Activated CD8-positive, alpha-beta T cell treated with anti-CD3 and anti-CD28 coated beads for 36 hours (primary cell): Measurements from ENCODE around the gene CFAP20DC. TPM values are rescaled to one million over a fixed set of nuclear protein-coding genes. Genes with fewer than 3 reads are reported as not detected.

Experiments
- ATAC-seq: fragments of 200-7000 bp; cut with Tn5 transposase; one replicate; pipeline ENCODE4 v1.10.0; 2021; ENCODE audit warnings: mild to moderate bottlenecking, moderate library complexity
- CTCF ChIA-PET: fragments of 350-600 bp; sonication (Branson Sonifier 250); formaldehyde crosslinking; loops from one replicate; lab custom pipeline; 2021; ENCODE audit warnings: antibody characterized with exemption; lab: Charles Lee
- POLR2A ChIA-PET: fragments of 350-600 bp; sonication (Branson Sonifier 250); formaldehyde crosslinking; loops from one replicate; lab custom pipeline; 2021; ENCODE audit warnings: antibody characterized with exemption; lab: Charles Lee
- DNase-seq: peaks from one replicate; pipeline ENCODE4 v3.0.0-alpha.2; 2020
- H3K27ac Mint-ChIP-seq: one replicate; pipeline ENCODE4 v1.8.0; 2021; ENCODE audit warnings: mild to moderate bottlenecking, mixed read lengths
- H3K27me3 Mint-ChIP-seq: one replicate; pipeline ENCODE4 v1.8.0; 2021; ENCODE audit warnings: mixed read lengths
- H3K36me3 Mint-ChIP-seq: one replicate; pipeline ENCODE4 v1.8.0; 2021; ENCODE audit warnings: low read depth, mixed read lengths
- H3K4me1 Mint-ChIP-seq: one replicate; pipeline ENCODE4 v1.8.0; 2021; ENCODE audit warnings: low read depth, mixed read lengths
- H3K4me3 Mint-ChIP-seq: one replicate; pipeline ENCODE4 v1.8.0; 2021; ENCODE audit warnings: mild to moderate bottlenecking, moderate library complexity, mixed read lengths
- H3K9me3 Mint-ChIP-seq: one replicate; pipeline ENCODE4 v1.8.0; 2021; ENCODE audit warnings: mixed read lengths
- CTCF ChIP-seq: fragments of 200-600 bp; IDR thresholded peaks from one replicate; pipeline ENCODE4 v1.8.0; 2022; ENCODE audit warnings: antibody characterized with exemption, mild to moderate bottlenecking
- intact Hi-C: fragments of 100-400 bp; cut with micrococcal nuclease; formaldehyde crosslinking; loops from one replicate; pipeline ENCODE4 v1.10.0; 2022
- total RNA-seq, 2 experiments: library from RNA; stranded (reverse); gene quantifications; one replicate each; pipeline ENCODE4 v1.2.3, GENCODE V29; 2021

CFAP20DC gene
- total RNA-seq, 2 experiments from 2014 or later = 1.4 to 1.5 TPM

- intact Hi-C loops = no loop called here
- CTCF ChIA-PET = interaction anchor here (1.3 kb wide), 1 partner anchor 28 kb away, joined by 3 read pairs; no protein-coding TSS in a partner anchor
Measured at GRCh38 chr3:58840949-58841348, 208.9 kb downstream of the CFAP20DC start.

GRCh38 chr3:58839964-58840363 lies 209.9 kb downstream of the CFAP20DC start:
- Mint-ChIP-seq H3K27me3 (no peaks in the 10 kb centered on the region), H3K4me1 (no peaks in the 10 kb centered on the region), H3K27ac (no peak overlapping the region), H3K36me3 (no peaks in the 10 kb centered on the region), H3K4me3 (no peak overlapping the region), H3K9me3 (no peaks in the 10 kb centered on the region)
- ChIA-PET CTCF (no interaction called here), POLR2A (no interaction called here)
- ATAC-seq (no peak), DNase-seq (no peak)
- no peak for TF ChIP-seq CTCF
- intact Hi-C loops = no loop called here

More at GRCh38 chr3:58840949-58841348, 208.9 kb downstream of the CFAP20DC start:
- no peaks in the 10 kb centered on the region for H3K36me3 Mint-ChIP-seq
- no peak for DNase-seq
- ATAC-seq = no peak
- no peak for TF ChIP-seq CTCF
- H3K9me3 Mint-ChIP-seq = no peaks in the 10 kb centered on the region
- H3K4me1 Mint-ChIP-seq = no peaks in the 10 kb centered on the region
- H3K27me3 Mint-ChIP-seq = no peaks in the 10 kb centered on the region
- H3K27ac Mint-ChIP-seq = no peak overlapping the region
- no peak overlapping the region for H3K4me3 Mint-ChIP-seq
- POLR2A ChIA-PET = no interaction called here

- Mint-ChIP-seq H3K4me3 (no peak overlapping the region), H3K4me1 (no peaks in the 10 kb centered on the region), H3K9me3 (no peaks in the 10 kb centered on the region), H3K36me3 (no peaks in the 10 kb centered on the region), H3K27me3 (no peaks in the 10 kb centered on the region), H3K27ac (no peak overlapping the region)
- POLR2A ChIA-PET = no interaction called here
- intact Hi-C loops = no loop called here
- CTCF ChIA-PET = no interaction called here
- DNase-seq = no peak
- TF ChIP-seq CTCF = no peak
- ATAC-seq = no peak
Measured at GRCh38 chr3:58839187-58839586, 210.6 kb downstream of the CFAP20DC start.

GRCh38 chr3:58837856-58838255 lies 212.0 kb downstream of the CFAP20DC start:
- intact Hi-C loops = no loop called here

More at GRCh38 chr3:58837856-58838255, 212.0 kb downstream of the CFAP20DC start:
- DNase-seq = no peak
- ChIA-PET POLR2A (no interaction called here), CTCF (no interaction called here)
- Mint-ChIP-seq H3K36me3 (no peaks in the 10 kb centered on the region), H3K27me3 (no peaks in the 10 kb centered on the region), H3K4me3 (no peak overlapping the region), H3K4me1 (no peaks in the 10 kb centered on the region), H3K27ac (no peak overlapping the region), H3K9me3 (no peaks in the 10 kb centered on the region)
- ATAC-seq = no peak
- TF ChIP-seq CTCF = no peak
